GM19395 (cell line): Measurements from ENCODE around the gene RAI1.

Experiments used
- ATAC-seq: cut with Tn5 transposase; IDR thresholded peaks from one replicate; pipeline ENCODE4 v1.9.1; 2021; ENCODE audit warnings: mild to moderate bottlenecking, moderate library complexity; ENCODE audit not compliant: unreplicated experiment

The RAI1 gene

DNA sequence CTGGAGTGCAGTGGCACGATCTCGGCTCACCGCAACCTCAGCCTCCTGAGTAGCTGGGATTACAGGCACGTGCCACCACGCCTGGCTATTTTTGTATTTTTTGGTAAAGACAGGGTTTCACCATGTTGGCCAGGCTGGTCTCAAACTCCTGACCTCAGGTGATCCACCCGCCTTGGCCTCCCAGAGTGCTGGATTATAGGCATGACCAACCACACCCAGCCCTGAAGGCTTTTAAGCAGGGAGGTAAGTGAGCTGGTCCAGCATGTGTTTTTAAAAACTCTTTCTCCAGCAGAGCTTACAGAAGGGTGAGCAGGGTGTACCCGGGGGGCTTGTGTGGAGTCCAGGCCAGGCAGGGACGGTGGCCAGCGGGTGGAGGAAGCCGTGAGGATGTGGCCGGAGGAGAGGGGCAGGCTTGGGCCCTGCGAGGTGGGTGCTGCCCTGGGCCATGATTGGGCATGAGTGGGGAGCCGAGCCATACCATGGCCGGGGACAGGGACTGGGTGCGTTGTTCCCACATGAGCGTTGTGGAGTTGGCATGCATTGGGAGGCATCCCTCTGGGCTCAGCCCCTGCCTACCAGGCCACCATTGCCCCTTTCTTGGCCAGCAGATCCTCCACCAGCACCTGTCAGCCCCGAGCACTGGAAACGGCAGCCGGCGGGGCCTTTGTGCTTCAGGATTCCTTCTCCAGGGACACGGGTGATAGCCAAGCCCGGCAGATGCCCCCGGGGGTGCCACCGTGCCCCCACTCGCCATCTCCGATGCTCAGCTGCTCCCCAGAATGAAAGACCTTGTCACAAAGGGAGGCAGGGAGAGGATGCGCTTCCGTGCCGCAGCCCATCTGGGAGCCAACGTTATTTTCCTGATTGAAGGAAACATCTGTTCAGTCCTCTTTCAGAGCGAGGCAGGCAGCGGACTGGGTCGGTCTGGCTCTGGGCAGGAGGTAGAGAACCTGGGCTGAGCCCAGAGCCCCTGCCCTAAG lies 64.5 kb downstream of the RAI1 start:
- no peak for ATAC-seq

DNA sequence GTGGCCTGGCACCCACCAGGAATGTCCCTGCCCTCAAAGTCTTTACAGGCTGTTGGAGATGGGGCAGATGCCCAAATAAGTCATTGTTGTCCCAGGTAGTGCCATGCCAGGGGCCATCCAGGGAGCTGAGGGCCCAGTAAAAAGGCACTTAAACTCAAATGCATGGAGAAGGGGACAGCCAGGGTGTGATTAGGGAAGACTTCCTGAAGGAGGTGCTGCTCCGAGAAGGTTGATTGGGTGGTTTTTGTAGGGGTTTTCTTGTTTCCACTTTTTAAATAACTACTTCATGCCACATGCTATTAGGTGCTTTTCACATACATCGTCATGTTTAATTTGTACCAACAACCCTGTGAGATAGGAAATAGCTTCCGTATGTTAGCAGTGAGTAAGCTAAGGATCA lies 66.9 kb downstream of the RAI1 start:
- no peak for ATAC-seq

DNA sequence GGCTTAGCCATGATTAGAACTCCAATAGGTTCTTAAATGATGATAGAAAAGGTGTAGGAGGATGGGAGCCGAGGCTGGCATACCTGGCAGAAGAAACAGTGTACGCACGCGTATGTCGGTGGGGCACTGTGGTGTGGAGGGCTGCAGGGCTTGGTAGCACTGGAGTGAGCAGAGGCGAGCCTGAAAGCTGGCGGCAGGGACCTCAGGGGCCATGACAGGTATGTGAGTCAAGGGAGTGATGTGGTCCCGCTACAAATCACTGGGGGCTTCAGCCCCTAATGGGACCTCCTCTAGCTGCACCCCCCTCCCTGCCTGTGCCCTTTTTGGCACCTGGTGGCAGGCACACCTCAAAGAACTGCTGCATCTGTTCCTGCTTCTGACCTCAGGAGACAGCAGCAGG lies 67.3 kb downstream of the RAI1 start:
- ATAC-seq: no peak

DNA sequence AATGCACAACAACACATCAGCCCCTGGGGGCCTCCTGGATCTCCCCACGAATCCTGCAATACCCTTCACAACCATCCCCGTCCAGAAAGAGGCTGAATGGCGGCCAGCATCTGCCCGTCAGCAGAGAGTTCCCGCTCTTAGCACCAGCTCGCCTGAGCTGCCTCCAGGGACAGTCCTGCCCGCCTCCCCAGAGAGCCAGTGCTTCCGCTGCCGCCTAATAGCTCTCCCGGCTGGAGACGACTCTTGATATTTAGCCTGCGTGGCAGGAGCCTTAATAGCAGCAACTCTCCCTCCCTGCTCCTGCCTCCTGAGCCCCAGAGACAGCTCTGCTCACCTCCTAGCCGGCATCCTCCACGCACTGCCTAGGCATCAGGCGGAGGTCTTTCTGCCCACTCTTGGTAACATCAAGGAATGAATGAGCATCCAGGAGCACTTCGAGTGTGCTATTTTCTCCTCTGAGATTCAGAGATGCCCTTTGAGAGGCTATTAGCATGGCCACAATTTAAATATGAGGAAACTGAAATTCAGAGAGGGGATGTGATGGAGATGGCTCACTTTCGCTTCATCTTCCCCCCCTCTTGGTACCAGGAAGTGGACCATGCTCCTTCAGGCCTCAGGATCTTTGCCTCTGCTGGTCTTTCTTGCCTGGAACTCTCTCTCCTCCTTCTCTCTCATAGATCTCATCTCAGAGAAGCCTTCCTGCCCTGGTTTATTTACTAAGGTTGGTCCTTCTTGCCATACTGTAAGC lies 67.9 kb downstream of the RAI1 start:
- ATAC-seq: no peak

DNA sequence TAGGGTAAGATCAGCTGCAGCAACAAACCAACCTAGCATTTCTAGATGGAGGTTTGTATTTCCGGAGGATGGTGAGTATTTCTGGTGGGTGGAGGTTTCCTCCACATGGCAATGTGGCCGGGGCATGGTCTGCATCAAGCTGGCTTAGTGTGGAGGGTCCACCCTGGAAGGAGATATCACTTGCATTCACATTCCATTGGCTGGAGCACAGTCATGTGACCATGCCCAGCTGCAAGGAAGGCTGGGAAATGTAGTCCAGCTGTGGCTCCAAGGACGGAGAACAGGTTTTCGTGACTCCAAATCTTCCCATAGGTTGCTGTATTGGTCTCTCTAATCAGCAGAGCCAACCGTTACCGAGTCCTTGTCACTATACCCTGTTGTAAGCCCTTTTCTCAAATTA lies 68.7 kb downstream of the RAI1 start:
- ATAC-seq: no peak

DNA sequence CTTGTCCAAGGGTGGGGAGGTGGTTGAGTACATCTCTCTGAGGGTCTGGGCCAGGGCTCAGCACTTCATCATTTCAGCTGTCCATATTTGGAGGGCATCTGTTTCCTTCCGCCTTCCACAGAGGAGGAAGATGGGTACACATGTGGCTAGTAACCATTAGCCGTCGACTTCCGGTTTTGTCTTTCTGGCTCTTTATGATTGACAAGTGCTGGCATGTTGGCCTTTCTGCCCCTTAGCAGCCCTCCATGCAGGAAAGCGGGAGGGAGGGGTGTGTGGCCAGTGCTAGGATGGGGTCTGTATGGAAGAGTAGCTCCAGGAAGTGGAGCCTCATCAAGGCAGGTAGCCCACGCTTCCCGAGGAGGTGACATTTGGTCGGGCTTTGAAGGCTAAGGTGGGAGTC lies 69.6 kb downstream of the RAI1 start:
- no peak for ATAC-seq

DNA sequence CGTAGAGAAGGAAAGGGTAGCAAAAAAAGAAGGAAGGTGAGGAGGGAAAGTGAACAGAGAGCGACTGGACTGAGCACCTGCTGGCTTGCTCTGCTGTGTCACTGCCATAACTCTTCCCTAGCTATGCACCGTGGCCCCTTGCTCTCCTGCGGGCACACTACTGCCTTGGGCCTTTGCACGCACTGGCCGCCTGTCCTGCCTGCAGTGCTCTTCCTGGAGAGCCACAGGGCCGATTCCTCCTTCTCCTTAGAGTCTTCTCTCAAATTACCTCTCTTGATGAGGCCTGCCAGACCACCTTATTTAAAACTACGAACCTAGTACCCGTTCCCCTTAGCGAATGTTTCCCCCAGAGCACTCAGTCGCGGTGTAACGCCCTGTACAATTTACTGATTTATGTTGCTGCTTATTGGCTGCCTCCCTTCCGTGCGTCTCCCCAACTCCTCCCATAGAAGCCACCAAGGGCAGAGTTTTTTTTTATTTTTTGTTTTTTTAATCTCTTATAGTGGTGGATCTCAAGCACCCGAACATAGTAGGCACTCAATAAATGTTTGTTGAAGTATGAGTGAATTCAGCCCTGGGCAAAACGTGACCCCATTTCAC lies 70.3 kb downstream of the RAI1 start:
- no peak for ATAC-seq

DNA sequence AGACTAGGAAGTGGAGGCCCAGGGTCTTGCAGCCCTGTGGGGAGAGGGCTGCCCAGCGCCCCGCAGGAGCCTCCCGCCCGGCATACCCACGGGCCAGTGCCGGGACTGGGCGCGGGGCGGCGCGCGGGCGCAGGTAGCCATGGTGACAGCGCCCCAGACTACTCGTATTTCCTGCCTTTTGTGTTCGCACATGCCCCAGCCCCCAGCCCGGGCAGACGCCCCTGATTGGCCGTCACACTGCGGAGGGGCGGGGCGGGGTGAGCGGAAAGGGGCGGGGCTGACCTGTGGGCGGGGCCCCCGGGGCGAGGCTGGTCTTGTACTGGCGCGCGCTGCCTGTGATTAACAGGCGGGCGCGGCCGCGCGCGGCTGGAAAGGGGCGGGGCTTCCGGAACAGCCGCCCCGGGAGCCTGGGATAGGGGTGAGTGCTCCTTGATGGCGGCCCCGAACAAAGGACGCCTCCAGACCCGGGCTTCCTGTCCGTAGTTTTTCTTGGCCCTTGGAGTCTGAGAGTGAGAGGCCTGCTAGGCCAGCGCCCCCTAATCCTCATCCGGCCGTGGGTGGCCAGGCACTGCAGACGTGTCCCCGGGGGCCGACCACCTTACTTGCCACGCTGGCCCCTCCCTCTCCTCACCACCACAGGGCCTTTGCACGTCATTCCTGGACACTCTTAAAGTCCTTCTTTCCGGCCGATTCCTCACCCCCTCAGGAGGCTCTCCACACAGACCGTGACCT lies 71.0 kb downstream of the RAI1 start:
- peak; percentile 78 for ATAC-seq

DNA sequence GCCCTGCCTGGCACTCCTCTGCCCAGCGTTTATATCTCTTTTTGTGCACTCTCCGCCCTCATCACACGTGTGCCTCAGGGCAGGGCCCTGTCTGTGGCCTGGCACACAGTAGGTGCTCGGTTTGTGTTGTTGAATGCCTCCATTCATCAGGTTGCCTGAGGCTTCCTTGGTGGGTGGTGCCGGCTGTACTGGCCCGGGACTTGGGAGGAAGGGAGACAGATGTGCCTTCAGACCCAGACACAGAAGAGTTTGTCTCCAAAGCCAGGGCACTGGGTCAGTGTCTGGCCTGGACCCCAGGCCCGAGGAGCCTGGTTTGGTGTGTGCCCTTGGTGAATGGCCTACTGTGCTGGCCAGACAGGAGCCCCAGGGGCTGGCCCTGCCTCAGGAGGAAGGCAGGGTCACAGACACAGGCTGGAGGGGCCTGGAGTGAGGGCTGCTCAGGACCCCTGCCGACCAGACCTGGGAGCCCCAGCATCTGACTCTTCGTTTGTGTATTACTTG lies 71.6 kb downstream of the RAI1 start:
- no peak for ATAC-seq

DNA sequence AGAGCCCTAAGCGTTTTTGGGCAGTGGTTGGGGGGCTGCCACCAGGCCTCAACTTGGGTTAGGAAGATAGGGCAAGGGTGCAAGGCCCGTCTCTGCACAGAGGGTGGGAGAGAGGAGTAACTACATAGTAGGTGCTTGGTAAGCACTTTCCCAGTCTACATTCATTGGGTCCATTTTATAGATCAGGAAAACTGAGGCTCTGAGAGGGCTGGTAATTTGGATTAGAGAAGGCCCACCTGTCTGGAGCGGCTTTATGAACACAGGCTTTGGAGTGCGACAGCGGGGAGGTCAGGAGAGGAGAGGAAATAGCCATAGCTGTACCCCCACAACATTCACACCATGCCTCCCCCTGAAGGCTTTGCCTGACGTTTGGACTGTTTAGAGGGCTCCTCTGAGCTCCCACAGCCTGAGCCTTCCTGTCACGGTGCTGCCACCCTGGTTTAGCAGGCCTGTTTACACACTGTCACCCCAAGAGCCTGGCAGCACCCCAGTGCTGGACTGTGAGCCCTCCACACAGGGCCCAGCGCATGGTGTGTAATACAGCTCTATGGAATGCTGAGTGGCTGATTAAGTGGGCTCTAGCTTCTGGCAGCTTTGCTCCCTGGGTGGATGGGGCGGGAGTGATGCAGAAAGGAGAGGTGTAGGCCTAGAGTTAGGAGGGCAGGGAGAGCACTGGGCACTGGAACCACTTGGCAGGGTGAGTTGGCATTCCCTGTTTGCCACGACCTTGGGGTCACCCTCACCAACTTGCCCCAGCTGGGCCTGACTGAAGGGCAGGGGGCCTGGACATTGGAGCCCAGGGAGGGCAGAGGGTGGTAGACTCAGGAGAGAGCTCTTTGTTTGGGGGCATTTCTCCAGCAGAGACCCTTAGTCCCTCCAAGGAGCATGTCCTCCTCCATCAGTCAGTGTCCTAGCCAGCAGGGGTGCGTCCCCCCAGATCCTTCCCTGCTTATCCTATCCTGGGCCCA lies 73.7 kb downstream of the RAI1 start:
- ATAC-seq: no peak

DNA sequence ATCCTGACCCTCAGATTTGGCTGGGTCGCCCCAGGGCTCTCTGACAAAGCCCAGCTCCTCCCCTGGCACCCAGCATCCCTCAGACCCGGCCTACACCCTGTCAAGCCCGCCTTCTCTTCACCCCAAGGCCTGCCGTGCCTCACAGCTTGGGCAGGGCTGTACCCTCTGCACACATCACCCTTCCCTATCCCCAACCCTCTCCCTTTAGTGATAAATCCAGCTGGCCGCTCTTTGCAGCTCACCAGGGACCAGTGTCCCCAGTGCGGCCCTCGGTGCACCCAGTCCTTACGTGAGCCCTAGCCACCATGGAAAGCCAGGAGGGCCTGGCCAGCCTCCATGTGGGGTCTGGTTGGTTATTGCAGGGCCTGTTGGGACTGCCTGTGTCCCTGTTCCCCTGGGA lies 74.5 kb downstream of the RAI1 start:
- no peak for ATAC-seq

DNA sequence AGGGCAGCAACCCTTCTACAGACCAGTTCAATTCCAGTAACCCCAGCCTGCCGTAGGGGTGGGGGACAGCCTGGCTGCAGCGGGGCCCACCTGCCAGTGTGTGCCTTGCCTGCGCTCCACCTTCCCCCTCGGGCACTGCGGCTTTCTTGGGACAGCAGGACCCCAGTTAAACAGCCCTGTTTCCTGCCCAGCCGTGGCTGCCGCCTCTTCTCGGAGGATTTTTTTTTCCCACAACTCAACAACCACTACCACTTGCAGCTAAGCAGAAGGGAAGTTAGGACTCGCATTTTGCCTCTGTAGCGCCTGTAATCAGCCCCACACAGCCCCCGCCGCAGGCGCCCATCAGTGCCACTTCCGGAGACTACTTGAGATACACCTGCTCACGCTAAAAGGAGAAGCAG lies 76.1 kb downstream of the RAI1 start:
- ATAC-seq: no peak

DNA sequence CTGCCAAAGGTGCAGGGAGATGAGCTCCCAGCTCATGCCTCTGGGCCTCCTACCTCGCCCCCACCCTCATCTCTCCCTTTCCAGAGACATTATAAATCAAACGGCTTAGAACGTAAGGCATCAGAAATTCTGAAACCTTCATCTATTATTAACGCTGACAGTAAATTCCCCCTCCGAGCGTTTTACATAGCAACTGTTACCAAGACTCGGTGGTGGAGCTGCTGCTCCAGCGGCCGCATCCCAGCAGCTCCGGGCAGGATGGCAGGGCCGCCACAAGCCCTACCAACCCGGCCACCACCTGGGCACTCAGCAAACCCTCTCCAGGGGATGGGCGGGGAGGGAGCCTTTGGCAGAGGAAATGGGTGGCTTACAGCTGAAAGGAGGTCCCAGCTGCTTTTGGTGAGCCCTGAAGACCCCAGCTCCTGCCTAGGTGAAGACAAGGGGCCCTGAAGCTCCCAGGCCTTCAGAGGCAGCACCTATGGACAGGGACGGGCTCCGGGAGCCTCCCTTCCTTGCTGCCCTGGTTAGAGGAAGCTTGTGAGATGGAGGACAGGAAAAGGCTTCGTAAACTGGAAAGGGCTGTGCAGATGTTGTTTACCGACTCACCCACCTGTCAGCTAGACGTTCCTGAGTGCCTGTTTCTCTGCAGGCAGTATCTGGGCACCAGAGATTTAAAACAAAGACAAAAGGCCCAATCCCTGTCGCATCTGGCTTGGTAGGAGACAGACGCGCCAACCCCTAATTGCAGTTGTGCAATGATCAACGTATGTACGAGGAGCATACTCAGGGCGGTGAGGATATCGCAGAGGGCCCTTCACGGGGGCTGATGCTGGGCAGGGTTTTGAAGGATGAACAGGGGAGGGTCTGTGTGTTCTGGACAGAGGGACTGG lies 76.9 kb downstream of the RAI1 start:
- no peak for ATAC-seq

DNA sequence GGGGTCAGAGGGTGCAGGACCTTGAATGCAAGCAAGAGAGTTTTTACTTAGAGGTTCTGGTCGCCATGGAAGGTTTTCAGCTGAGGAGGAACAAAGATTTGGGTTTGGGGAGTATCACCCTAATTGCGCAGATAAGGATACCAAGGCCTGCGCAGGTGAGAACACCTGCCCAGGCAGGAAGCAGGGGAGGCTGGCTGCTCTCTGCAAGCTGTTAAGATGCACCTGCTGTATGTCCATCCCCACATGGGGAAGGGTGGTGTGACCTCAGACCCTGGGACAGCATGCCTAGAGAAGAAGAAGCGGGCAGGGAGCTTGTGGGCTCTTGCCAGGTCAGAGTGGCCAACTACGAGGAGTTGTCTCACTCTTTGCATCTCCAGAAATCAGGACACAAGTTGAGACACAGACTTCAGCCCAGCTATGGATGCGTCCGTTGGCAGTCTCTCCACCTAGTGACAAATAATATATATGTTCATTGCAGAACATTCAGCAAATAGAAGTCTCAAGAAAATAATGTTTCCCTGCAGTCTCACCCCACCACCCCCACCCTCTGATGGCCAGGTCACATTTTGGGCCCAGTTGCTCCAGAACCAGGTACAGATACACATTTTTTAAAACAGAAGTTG lies 77.8 kb downstream of the RAI1 start:
- no peak for ATAC-seq

DNA sequence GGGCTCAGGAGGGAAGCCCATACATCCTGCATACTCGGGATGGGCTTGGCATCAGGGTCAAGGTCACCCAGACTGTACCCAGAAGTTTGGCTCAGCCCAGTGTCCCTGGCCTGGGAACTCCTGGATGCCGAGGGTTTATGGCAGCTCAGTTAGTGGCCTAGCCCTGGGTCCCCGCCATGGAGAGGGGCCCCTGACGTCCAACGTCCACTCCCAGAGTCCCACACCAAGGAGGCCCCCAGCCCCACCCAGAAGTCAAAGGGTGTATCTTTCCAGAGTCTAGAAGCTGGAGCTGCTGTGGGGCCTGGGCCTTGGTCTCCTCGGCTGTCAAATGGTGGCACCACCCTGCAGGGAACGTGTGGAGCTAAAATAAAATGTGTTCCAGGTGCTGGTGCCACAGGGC lies 79.1 kb downstream of the RAI1 start:
- ATAC-seq: no peak

DNA sequence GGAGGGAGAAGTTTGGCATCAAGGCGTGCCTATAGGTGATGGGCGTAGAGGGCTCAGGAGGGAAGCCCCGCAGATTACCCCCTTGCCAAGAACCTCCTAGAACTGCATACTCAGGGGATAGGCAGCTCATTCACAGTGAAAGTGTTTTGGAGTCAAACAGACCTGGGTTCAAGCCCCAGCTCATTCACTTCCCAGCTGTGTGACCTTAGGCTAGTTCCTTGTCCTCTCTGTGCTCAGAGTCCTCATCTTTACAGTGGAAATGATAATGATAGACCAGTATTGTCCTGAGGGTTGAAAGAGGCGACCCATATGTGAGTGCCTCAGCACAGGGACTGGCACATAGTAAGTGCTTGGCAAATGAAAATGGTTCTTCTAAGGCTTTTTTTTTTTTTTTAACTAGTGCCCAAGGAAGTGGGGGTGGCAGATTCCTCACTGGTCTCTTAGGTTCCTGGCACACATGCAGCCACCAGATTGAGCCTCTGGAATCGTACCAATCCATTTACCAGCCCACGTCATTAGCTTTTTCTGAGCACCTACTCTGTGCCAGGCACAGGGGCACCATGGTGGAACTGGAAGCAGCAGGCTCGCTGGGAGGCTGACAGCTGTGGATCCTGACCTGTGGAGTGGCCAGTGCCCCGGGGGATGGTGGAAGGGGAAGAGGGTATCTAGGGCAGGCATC lies 79.8 kb downstream of the RAI1 start:
- no peak for ATAC-seq

DNA sequence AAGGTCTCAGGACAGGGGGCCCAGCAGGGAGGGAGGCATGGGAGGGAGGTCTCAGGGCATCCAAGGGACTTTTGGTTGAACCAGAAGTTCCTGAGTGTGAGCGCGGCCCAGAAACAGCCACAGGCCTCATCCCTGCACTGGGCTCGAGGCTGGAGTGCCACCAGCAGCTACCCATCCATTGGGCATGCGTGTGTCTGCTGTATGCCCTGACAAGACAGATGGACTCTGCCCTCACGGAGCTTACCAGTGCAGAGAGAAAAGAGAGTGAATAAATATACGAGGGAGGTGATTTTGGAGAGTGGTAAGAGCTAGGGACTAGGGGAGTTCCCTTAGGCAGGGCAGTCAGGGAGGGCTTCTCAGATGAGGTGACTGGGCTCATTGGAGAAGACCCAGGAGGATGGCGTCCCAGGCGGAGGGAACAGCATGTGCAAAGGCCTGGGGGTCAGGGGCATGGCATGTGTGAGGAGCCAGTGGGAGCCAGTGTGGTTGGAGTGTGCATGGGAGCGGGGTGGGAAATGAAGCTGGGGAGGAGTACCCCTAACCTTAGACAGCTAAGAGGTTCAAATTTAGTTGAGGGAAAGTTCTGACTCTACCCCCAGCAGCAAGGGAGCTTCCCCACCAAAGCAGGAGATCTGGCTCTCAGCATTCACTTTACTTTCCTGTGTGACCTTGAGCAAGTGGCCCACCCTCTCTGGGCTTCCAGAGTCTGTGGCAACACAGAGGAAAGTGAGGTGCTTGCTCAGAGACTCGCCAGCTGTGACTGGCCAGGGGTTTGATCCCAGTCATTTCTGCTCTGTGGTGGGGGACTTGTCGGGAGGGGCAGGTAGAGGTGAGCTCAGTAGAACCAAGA lies 80.9 kb downstream of the RAI1 start:
- ATAC-seq: no peak
